Small intestine (tissue), 7 donors: Measurements from ENCODE around the gene SLC30A4. TPM values are rescaled to one million over a fixed set of nuclear protein-coding genes. Genes with fewer than 3 reads are reported as not detected.

Source experiments
- DNase-seq, 2 donors: peaks; one replicate each; pipeline versions ENCODE4 v3.0.0 to v3.0.0-alpha.2; 2013
- FAIRE-seq: peaks from 2 replicates; lab custom pipeline; 2012; peaks lifted over from hg19 to GRCh38; lab: Jason Lieb, UNC
- H3K27ac ChIP-seq, 3 donors: one replicate each; pipeline ENCODE4 v1.5.1; 2013; ENCODE audit warnings: low read length in 2 of 3, mild to moderate bottlenecking in 2 of 3, control low read depth in 1 of 3, inconsistent platforms in 1 of 3, low read depth in 1 of 3, moderate library complexity in 1 of 3
- H3K27me3 ChIP-seq, 3 donors: one replicate each; pipeline ENCODE4 v1.6.1; 2013; ENCODE audit warnings: low read length in 3 of 3, inconsistent platforms in 1 of 3; ENCODE audit not compliant: control insufficient read depth in 3 of 3, insufficient read depth in 3 of 3
- H3K36me3 ChIP-seq, 3 donors: one replicate each; pipeline ENCODE4 v1.6.1; 2013; ENCODE audit warnings: low read length in 3 of 3, inconsistent platforms in 1 of 3, low read depth in 1 of 3, mild to moderate bottlenecking in 1 of 3, moderate library complexity in 1 of 3; ENCODE audit not compliant: control insufficient read depth in 3 of 3, insufficient read depth in 2 of 3
- H3K4me1 ChIP-seq, 3 donors: one replicate each; pipeline ENCODE4 v1.6.1; 2013; ENCODE audit warnings: low read length in 2 of 3, inconsistent platforms in 1 of 3, low read depth in 1 of 3, mild to moderate bottlenecking in 1 of 3, moderate library complexity in 1 of 3; ENCODE audit not compliant: control insufficient read depth in 3 of 3, insufficient read depth in 2 of 3
- H3K4me3 ChIP-seq, 3 donors: one replicate each; pipeline ENCODE4 v1.5.1; 2013; ENCODE audit warnings: low read length in 3 of 3, control low read depth in 1 of 3, inconsistent platforms in 1 of 3, low read depth in 1 of 3, mild to moderate bottlenecking in 1 of 3, moderate library complexity in 1 of 3
- H3K9me3 ChIP-seq, 2 donors: one replicate each; pipeline ENCODE4 v1.6.1; 2013; ENCODE audit warnings: low read depth in 1 of 2, low read length in 1 of 2; ENCODE audit not compliant: control insufficient read depth in 2 of 2, insufficient read depth in 1 of 2
- WGBS, 3 donors: extraction: QIAGEN DNeasy Blood & Tissue Kit; methylation state at CpG; one replicate each; pipeline ENCODE4 v1.1.7; 2013; 5-methylcytosine and 5-hydroxymethylcytosine counted together
- polyA plus RNA-seq, 4 donors: library from polyadenylated mRNA; stranded (reverse) in 3 of 4; unstranded in 1 of 4; fragments of 200-250 nt in 3 of 4; fragments of 120-200 nt in 1 of 4; gene quantifications; one replicate each; pipeline versions ENCODE4 v1.2.1 to v1.2.3, GENCODE V29; 2013
- donor health status: healthy with polysubstance abuse.
- donor health status: control.
- donor health status: control.
- donor health status: Bipolar disorder and iron deficiency.
- donor health status: healthy.

SLC30A4 gene
- polyA plus RNA-seq, 4 donors = 3.2 to 13.6 (median 8.9) TPM

GRCh38 chr15:45429941-45430792 lies 92.4 kb downstream of the SLC30A4 start:
- H3K36me3 ChIP-seq = no peaks in the 10 kb centered on the region
- peak overlapping the region in 2 of 3 donors; percentile 50 to 57 for H3K4me3 ChIP-seq
- DNase-seq (peak; percentile 80 to 91), FAIRE-seq (no peak)
- peaks cover 0 to 5% (median 2%) of the 10 kb centered on the region in 3 donors for H3K4me1 ChIP-seq
- H3K27me3 ChIP-seq = no peaks in the 10 kb centered on the region
- H3K27ac ChIP-seq = no peak overlapping the region
- WGBS, 3 donors = 6 to 9% (median 9%) methylated on average over 61 to 73 of the region's 73 CpGs
- H3K9me3 ChIP-seq = no peaks in the 10 kb centered on the region

Other genes starting within 250 kb of the SLC30A4 start
- gene GATM, start 144.2 kb downstream of the SLC30A4 start, polyA plus RNA-seq = 100 to 1,000 TPM in 2 of 4 donors, 10 to 100 TPM in 2; 50.3 to 545 (median 119) TPM
- gene BLOC1S6, start 64.6 kb upstream of the SLC30A4 start, polyA plus RNA-seq = 10 to 100 TPM; 14.3 to 43.0 (median 21.8) TPM
- gene SQOR, start 112.3 kb upstream of the SLC30A4 start, polyA plus RNA-seq = 10 to 100 TPM; 59.1 to 78.1 (median 71.2) TPM